Urinary bladder (tissue), 4 donors: ENCODE measurements around the gene REG3G. TPM values are rescaled to one million over a fixed set of nuclear protein-coding genes. Genes with fewer than 3 reads are reported as not detected.

Experiments used
- DNase-seq: peaks from one replicate; pipeline ENCODE4 v3.0.0-alpha.2; 2015; ENCODE audit errors: extremely low spot score
- H3K27ac ChIP-seq: one replicate; pipeline ENCODE4 v1.5.1; 2013; ENCODE audit warnings: low read depth, mild to moderate bottlenecking, moderate library complexity
- H3K36me3 ChIP-seq: one replicate; pipeline ENCODE4 v1.6.1; 2013; ENCODE audit warnings: mild to moderate bottlenecking, moderate library complexity; ENCODE audit not compliant: insufficient read depth
- H3K4me1 ChIP-seq: one replicate; pipeline ENCODE4 v1.6.1; 2013; ENCODE audit warnings: mild to moderate bottlenecking, moderate library complexity; ENCODE audit not compliant: insufficient read depth
- H3K4me3 ChIP-seq: one replicate; pipeline ENCODE4 v1.5.1; 2013; ENCODE audit warnings: low read depth, low read length
- WGBS: extraction: QIAGEN DNeasy Blood & Tissue Kit; methylation state at CpG from one replicate; pipeline ENCODE4 v1.1.7; 2013; 5-methylcytosine and 5-hydroxymethylcytosine counted together
- polyA plus RNA-seq: library from polyadenylated mRNA; stranded (reverse); fragments of 200-250 nt; gene quantifications from one replicate; pipeline ENCODE4 v1.2.3, GENCODE V29; 2013
- total RNA-seq: library from RNA; depleted of rRNA; stranded (reverse); fragments of >200 nt; gene quantifications from one replicate; pipeline ENCODE4 v1.2.3, GENCODE V29; 2014
- donor health status: healthy with polysubstance abuse.
- donor health status: healthy.

The REG3G gene
- total and polyA plus RNA-seq, 2 donors: 0.30 TPM; not detected in 1

DNA sequence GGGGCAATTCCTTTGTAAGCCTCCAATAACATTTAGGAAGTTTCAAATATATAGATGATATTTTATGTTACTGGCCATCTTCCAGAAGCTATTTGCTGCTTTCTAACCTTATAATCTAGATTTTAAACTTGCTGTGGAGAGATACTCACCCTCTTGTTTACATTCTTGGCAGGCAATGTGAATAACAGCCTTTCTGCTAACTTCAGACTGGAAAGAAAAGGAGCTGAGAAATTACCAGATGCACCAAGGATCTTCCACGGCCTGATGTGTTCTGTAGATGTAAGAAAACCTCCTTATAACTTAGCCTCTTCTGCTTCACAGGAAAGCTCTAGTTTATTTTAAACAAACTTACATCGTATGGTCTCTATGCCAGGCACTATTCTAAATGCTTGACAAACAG is 45.6 kb downstream of the REG3G start:
- Histone ChIP-seq H3K4me3 (no peak overlapping the region), H3K27ac (no peak overlapping the region), H3K36me3 (no peaks in the 10 kb centered on the region), H3K4me1 (no peaks in the 10 kb centered on the region)
- 62% methylated on average over 2 of the region's 2 CpGs for WGBS
- DNase-seq: no peak

Other genes starting within 250 kb of the REG3G start
- gene REG1B, start 62.3 kb downstream of the REG3G start, total RNA-seq: not detected
- 1.7 TPM for gene REG1B, start 62.3 kb downstream of the REG3G start, polyA plus RNA-seq
- gene REG1A, start 94.8 kb downstream of the REG3G start, total RNA-seq: not detected
- 5.4 TPM for gene REG1A, start 94.8 kb downstream of the REG3G start, polyA plus RNA-seq
- not detected for gene REG3A, start 134.1 kb downstream of the REG3G start, total RNA-seq
- gene REG3A, start 134.1 kb downstream of the REG3G start, polyA plus RNA-seq: not detected